ENCODE measurements around the gene DAP3.
A peak's percentile ranks its signal among the peaks of the same experiment; 100 is the strongest.
"Not testable (repeated sequence)": the region's sequence is repeated elsewhere in the genome, so short reads cannot be mapped to it uniquely, and the experiment has no call there.

Gene DAP3

DNA sequence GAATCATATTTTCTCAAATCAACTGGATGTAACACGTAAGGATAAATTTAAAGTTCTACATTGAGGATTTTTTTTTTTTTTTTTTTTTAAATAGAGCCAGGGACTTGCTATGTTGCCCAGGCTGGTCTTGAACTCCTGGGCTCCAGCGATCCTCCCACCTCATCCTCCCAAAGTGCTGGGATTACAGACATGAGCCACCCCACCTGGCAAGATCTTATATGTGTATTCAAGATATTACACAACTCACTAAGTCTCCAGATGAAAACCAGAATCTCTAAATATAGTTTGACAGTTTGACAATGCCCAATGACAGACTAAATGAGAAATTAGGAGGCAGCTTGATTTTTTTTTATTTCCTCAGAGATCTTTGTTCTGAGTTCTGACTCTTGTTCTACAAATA lies 7.1 kb upstream of the DAP3 start:
- no peak for DNase-seq (ENCODE audit: low read depth in 1 of 2, low spot score in 1 of 2)

DNA sequence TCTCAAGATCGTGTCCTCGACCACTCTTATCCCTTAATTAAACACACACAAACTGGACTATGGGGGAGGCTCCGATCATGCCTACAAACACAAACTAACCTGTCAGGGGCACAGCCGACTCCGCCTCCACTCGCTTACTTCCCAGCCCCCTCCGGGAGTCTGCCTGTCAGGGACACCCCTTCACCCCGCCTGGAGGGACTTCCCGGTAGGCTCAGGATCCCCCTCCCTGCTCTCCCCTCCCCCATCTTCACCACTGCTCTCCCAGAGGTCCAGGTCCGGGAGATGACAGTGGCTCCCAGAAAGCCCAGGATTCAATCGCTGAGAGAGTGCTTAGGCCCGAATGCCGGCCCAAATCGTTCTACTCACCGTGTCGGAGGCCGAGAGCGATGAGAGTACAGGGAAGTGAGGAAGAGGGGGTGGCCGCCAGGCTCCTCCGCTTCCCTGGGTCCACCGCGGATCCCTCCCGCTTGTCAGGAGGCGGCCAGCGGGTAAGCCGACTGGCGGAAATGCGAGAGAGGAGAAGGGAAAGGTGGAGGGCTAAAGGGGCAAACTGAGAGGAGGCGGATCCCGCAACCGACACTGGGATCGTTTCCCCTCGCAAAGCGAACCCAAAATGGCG lies 1.1 kb upstream of the DAP3 start:
- DNase-seq (ENCODE audit: low read depth in 1 of 2, low spot score in 1 of 2): not testable (repeated sequence)

- peak; percentile 83 to 84 for DNase-seq (ENCODE audit: low read depth in 1 of 2, low spot score in 1 of 2)
Observed at GRCh38 chr1:155688324-155689080, 389 bp upstream of the DAP3 start, which contains the start of gene YY1AP1. TSS of gene YY1AP1 (minus strand) at chr1:155688774. CDS start at chr1:155680436, 8,338 bp downstream.

DNA sequence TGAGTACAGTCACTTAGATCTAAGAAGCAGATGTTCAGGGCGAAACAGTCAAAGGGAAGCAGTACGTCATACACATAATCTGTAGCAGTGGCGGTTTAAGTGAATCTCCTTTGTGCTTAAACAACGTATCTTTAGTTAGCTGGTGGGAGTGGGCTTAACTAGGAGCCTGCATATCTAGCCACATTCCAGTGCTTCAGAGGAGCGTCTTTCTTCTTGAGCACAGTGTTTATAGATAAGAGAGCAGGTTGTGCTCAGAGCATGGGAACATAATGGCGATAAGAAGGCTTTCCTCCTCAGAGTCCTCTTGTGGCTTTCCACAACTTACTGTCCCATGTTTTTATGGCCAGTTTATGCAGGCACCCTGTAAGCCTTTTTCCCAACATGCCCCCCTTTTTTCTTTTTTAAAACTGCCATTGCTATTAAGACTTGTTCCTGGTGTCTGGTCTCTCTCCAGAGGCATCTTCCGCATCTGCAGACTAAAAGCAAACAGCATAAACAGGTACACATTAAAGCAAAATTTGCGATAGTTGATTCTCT lies 3.2 kb downstream of the DAP3 start:
- no peak for DNase-seq (ENCODE audit: low read depth in 1 of 2, low spot score in 1 of 2)

DNA sequence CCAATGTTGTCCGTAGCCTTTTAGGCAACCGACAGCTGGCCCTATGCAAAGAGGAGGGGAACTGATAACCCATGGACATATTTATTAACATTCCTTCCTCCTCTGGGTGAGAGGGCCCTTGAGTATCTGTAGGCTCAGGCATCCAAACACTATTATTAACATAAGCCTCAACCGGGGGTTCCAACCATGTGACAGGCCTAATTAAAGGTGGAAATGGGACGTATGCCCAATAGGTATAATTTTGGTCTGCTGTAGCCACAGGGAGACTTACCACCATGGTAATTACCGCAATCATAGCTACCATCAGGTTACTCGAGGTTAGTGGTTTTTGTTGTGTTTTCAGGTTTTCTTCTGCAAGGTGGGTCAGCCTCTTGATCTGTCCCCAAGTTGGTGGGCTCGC lies 5.3 kb downstream of the DAP3 start:
- no peak for DNase-seq (ENCODE audit: low read depth in 1 of 2, low spot score in 1 of 2)

DNA sequence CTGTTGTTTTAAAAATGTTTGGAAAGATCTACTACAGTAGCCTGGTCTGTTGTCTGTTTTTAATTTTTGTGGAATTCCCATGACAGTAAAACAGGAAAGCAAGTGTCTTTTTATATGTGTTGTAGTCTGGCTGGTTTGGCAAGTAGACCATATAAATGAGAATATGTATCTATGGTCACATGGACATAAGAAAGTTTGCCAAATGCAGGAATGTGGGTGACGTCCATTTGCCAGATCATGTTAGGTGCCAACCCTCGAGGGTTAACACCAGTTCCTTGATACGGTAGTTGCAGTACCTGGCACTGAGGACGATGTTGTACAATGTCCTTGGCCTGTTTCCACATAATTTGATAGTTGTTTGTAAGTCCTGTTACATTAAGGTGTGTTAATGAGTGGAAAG lies 6.2 kb downstream of the DAP3 start:
- DNase-seq (ENCODE audit: low read depth in 1 of 2, low spot score in 1 of 2): no peak

- no peak for DNase-seq (ENCODE audit: low read depth in 1 of 2, low spot score in 1 of 2)
Observed at GRCh38 chr1:155695608-155696007, 6.7 kb downstream of the DAP3 start.

GRCh38 chr1:155696524-155696923 lies 7.6 kb downstream of the DAP3 start:
- no peak for DNase-seq (ENCODE audit: low read depth in 1 of 2, low spot score in 1 of 2)

DNA sequence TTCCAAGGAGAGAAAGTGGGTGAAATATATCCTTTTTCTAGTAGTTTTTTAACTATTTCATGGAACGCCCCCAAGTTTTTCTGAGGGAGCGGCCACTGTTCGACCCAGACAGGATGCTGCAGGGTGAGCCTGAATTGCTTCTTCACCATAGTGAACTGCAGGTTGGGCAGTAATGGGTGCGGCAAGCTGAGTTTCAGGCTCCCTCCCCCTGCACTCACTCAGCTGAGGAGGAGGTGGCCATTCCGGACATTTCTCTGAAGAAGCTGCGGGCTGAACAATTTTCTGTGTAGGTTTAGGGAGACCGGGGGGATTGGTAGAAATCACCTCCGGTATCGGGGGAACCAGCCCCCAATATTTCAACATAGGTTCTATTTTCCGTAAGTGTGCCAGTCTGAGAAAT lies 8.2 kb downstream of the DAP3 start:
- no peak for DNase-seq (ENCODE audit: low read depth in 1 of 2, low spot score in 1 of 2)

DNA sequence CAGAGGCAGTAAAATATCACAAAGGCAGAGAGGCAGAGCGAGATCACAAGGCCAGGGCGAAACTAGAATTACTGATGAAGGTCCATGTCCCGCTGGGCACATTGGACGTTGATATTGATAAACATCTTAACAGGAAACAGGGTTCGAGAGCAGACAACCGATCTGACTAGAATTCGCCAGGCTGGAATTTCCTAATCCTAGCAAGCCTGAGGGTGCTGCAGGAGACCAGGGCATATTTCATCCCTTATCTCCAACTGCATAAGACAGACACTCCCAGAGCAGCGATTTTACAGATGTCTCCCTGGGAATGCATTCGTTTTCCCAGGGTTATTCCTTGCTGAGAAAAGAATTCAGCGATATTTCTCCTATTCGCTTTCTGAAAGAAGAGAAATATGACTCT lies 8.7 kb downstream of the DAP3 start:
- not testable (repeated sequence) for DNase-seq (ENCODE audit: low read depth in 1 of 2, low spot score in 1 of 2)

DNA sequence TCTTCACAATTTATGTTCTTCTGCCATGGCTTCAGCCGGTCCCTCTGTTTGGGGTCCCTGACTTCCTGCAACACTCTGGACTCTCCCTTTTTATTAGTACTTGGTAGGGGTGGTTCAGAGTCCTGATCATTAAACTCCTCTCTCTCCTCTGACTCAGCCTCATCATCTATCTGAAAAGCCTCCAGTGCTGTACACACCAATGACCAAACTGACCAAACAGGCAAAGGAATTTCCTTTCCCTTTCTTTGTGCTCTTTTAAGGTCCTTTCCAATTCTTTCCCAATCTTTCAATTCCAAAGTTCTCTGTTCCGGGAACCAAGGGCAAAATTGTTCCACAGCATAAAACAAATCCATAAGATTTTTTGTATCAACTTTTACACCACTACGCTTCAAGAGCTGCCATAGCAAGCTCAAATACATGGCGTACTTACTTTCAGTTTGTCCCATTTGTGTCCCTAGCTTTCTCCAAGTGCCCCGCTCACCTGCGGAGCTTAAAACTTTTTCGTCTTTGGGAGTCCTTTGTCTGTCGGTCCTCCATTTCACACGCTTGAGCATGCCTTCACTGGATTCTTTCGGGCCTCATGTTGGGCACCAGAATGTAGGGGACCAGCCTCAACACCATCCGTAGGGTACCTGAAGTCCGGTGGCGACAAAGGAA lies 9.6 kb downstream of the DAP3 start:
- no peak for DNase-seq (ENCODE audit: low read depth in 1 of 2, low spot score in 1 of 2)

- DNase-seq (ENCODE audit: low read depth in 1 of 2, low spot score in 1 of 2): not testable (repeated sequence)
Observed at GRCh38 chr1:155699062-155699461, 10.2 kb downstream of the DAP3 start.

- DNase-seq (ENCODE audit: low read depth in 1 of 2, low spot score in 1 of 2): not testable (repeated sequence)
Observed at GRCh38 chr1:155701675-155702074, 12.8 kb downstream of the DAP3 start.

DNA sequence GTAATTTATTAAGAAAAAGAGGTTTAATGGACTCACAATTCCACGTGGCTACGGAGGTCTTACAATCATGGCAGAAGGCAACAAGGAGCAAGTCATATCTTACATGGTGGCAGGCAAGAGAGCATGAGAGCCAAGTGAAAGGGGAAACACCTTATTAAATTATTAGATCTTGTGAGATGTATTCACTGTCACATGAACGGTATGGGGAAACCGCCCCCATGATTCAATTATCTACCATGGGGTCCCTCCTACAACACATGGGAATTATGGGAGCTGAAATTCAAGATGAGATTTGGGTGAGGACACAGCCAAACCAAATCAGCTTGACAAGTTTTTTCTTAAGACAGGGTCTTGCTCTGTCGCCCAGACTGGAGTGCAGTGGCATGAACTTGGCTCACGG lies 14.3 kb downstream of the DAP3 start:
- DNase-seq (ENCODE audit: low read depth in 1 of 2, low spot score in 1 of 2): no peak

DNA sequence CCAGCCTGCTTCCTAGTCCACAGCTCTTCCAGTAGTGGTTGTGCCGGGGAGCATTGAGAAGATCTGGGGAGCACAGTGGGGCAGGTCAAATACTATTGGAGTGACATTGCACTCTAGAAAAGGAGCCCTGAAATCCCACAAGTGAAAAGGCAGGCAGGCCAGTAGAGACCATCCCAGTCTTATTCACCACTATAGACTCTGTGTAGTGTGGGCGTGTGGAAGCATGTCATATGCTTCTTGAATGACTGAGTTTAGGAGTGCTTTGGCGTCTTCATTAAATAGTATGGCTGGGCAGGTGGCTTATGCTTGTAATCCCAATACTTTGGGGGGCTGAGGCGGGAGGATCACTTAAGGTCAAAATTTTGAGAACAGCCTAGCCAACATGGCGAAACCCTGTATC lies 15.5 kb downstream of the DAP3 start:
- not testable (repeated sequence) for DNase-seq (ENCODE audit: low read depth in 1 of 2, low spot score in 1 of 2)

DNA sequence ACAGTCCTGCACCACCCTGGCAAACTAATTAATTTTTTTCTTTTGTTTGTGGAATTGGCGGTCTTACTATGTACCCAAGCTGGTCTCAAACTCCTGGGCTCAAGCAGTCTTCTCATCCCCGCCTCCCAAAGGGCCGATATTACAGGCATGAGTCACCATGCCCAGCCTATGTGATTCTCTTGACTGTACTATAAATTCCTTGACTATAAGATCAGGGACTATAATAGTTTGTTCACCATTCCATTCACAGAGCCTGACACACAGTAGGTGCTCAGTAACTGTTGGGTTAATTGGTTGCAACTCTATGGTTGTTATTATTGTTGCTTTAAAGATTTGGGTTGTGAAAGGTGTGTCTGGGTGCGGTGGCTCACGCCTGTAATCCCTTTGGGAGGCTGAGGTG lies 17.2 kb downstream of the DAP3 start:
- DNase-seq (ENCODE audit: low read depth in 1 of 2, low spot score in 1 of 2): no peak

DNA sequence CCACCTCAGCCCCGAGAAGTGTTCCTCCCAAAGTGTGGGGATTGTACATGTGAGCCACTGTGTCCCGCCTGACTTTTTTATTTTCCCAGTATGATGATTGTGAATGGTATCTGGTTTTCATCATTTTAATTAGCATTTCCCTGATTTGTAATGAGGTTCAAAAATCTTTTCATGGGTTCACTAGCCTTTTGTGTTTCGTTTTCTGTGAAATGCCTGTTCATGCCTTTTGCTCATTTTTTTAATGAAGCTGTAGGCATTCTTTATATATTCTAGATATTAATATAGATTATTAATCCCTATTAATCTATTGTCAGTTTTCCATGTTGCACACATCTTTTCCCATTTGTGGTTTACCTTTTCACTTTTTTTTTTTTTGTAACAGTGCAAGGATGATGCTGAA lies 20.5 kb downstream of the DAP3 start:
- no peak for DNase-seq (ENCODE audit: low read depth in 1 of 2, low spot score in 1 of 2)

DNA sequence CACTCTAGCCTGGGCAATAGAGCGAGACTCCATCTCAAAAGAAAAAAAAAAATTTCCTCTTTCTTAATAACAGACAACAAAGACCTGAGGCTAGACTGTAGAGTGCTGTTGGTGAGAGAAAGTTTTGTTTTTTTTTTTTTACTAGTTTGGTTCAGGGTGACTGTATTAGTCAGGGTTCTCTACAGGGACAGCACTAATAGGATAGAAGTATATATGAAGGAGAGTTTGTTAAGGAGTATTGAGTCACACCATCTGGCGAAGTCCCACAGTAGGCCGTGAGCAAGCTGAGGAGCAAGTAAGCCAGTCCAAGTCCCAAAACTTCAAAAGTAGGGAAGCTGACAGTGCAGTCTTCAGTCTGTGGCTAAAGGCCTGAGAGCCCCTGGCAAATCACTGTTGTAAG lies 22.6 kb downstream of the DAP3 start:
- not testable (repeated sequence) for DNase-seq (ENCODE audit: low read depth in 1 of 2, low spot score in 1 of 2)

- not testable (repeated sequence) for DNase-seq (ENCODE audit: low read depth in 1 of 2, low spot score in 1 of 2)
Observed at GRCh38 chr1:155712636-155713035, 23.7 kb downstream of the DAP3 start.

DNA sequence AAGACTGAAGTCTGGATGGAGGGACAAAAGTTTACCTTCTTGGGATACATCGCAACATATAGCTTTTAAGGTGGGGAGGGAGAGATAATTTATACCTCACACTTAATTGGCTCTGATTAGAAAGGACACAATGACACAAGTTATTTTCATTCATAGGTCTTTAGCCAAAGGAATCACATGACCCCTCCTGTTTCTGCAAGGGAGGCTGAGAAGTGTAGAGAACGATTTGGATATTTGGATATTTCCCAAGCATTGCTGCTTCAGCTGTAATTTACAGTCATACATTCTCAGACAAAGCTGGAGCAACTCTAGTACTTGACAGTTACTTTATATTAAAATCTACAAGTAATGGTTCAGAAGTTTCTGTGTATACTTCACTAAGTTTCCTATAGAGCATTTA lies 24.2 kb downstream of the DAP3 start:
- no peak for DNase-seq (ENCODE audit: low read depth in 1 of 2, low spot score in 1 of 2)

DNA sequence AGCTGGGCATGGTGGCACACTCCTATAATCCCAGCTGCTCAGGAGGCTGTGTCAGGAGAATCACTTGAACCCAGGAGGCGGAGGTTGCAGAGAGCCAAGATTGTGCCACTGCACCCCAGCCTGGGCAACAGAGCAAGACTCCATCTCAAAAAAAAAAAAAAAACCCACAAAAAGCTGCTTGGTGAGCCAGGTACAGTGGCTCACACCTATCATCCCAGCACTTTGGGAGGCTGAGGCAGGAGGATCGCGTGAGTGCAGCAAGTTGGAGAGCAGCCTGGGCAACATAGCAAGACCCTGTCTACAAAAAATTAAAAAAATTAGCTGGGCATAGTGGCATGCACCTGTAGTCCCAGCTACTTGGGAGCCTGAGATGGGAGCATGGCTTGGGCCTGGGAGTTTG lies 26.2 kb downstream of the DAP3 start:
- DNase-seq (ENCODE audit: low read depth in 1 of 2, low spot score in 1 of 2): not testable (repeated sequence)

DNA sequence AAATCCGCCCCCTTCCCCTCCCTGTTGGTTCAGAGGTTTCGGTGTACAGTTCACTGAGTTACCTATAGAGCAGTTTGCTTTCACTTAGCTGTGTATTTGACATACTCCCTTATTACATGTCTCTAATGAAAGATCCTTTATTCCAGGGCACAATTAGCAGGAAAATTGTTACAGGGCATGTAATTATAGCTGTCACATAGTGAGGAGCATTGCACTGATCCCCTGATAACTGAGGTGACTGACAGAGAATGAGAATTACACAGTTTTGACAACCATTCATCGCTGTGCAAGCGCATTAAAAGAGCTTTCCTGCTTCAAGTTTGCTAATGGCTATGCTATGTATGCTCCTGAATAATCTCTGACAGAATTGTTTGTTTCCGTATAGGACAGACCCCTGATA lies 26.9 kb downstream of the DAP3 start:
- no peak for DNase-seq (ENCODE audit: low read depth in 1 of 2, low spot score in 1 of 2)

Data from stimulated activated CD4-positive, alpha-beta T cell treated with anti-CD3 and anti-CD28 coated beads, Interleukin-15, amount 100 ng/mL, for 1 hour (primary cell).